Spleen (tissue), 7 donors: Measurements from ENCODE around the gene DNMT1.

Experiments
- POLR2A ChIP-seq, 3 donors: fragments of 450-650 bp; IDR thresholded peaks; one replicate each; pipeline ENCODE4 v1.5.1; 2017; ENCODE audit warnings: antibody characterized with exemption in 3 of 3, mild to moderate bottlenecking in 1 of 3
- POLR2AphosphoS5 ChIP-seq, 3 donors: sonication (generic); formaldehyde crosslinking; IDR thresholded peaks; one replicate each; pipeline ENCODE4 v1.5.1; 2017; ENCODE audit warnings: antibody characterized with exemption in 3 of 3
- TF ChIP-seq, protein P1 (sequence below), 11 experiments: fragments of 200-600 bp in 7 of 11; fragments of 450-650 bp in 4 of 11; sonication (generic) in 4 of 11; IDR thresholded peaks in 8 of 11; conservative IDR thresholded peaks in 3 of 11; 1 replicate in 7 of 11; 2 replicates in 4 of 11; pipeline versions ENCODE4 v1.4.0 to v1.8.0; 2016 to 2021; ENCODE audit warnings: antibody characterized with exemption in 11 of 11, inconsistent platforms in 4 of 11, mild to moderate bottlenecking in 1 of 11
- donor health status: DM: no; HTN: no; CAD: no; lungs with moderate emphysema.
- donor health status: DM: no; HTN: no; CAD: no.
- donor health status: DM: no; HTN: no; CAD: no.

DNA sequence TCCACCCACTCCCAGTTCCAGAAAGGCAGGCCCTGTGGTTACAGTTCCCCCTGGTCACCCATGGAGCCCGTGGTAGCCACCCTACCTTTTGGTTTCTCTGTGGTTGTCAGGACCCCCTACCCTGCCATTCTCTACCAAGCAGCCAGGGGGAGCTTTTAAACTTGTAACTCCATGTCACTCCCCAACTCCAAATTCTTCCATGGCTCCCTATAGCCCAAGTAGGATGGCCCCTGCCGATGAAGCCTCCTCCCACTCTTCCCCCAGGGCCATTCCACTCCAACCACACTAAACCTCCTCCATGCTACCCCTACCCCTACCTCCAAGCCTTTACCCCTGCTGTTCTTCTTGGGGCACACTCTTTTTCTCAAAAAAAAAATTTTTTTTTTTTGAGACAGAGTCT, 34.2 kb upstream of the DNMT1 start:
- TF ChIP-seq, protein P1, sequence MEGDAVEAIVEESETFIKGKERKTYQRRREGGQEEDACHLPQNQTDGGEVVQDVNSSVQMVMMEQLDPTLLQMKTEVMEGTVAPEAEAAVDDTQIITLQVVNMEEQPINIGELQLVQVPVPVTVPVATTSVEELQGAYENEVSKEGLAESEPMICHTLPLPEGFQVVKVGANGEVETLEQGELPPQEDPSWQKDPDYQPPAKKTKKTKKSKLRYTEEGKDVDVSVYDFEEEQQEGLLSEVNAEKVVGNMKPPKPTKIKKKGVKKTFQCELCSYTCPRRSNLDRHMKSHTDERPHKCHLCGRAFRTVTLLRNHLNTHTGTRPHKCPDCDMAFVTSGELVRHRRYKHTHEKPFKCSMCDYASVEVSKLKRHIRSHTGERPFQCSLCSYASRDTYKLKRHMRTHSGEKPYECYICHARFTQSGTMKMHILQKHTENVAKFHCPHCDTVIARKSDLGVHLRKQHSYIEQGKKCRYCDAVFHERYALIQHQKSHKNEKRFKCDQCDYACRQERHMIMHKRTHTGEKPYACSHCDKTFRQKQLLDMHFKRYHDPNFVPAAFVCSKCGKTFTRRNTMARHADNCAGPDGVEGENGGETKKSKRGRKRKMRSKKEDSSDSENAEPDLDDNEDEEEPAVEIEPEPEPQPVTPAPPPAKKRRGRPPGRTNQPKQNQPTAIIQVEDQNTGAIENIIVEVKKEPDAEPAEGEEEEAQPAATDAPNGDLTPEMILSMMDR (IDR thresholded peaks at IDR 0.05 in 8 of 11, conservative IDR thresholded peaks at IDR 0.05 in 3 of 11) = peak; percentile 36 to 80 (median 70)
- TF ChIP-seq POLR2AphosphoS5 (IDR thresholded peaks at IDR 0.05) = no peak
- no peak for TF ChIP-seq POLR2A (IDR thresholded peaks at IDR 0.05)
